GM21737 (cell line): ENCODE measurements around the gene CDH4.

Experiments
- ATAC-seq: cut with Tn5 transposase; IDR thresholded peaks from one replicate; pipeline ENCODE4 v1.9.1; 2021; ENCODE audit warnings: mild to moderate bottlenecking, moderate library complexity; ENCODE audit not compliant: unreplicated experiment

CDH4 gene

DNA sequence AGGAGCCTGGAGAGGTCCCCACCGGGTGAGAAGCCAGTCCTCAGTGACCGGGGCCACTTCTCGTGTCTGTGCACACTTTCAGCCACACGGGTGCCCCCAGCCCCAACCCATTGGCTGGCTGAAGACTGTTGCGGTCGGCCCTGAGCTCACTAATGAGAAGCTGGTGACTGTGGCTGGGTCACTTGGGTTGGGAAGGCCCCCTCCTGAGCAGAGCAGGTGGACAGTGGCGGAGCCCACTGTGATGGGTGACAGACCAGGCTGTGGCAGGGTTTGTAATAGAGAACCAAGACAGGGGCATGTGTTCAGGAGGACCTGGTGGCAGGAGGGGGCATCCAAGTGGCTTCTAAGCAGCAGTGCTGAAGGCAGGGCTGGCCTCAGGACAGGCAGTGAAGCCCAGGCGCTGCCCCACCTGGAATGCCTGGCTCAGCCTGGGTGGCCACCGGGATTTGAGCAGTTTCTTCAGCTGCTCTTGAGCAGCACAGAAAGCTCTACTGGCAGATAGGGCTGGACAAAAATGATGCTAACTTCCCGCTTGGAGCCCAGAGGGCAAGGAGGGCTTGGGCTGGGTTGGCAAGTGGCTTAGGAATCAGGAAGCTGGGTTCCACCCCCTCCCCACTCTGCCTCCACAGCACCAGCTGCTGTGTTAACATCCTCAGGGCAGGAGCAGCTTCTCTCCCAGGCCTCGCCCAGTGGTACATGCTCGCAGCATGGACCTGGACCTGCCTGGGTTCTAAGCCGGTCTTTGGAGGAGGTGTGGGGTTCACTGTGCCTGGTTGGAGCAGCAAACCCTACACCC is 256.4 kb downstream of the CDH4 start:
- ATAC-seq, result no peak

DNA sequence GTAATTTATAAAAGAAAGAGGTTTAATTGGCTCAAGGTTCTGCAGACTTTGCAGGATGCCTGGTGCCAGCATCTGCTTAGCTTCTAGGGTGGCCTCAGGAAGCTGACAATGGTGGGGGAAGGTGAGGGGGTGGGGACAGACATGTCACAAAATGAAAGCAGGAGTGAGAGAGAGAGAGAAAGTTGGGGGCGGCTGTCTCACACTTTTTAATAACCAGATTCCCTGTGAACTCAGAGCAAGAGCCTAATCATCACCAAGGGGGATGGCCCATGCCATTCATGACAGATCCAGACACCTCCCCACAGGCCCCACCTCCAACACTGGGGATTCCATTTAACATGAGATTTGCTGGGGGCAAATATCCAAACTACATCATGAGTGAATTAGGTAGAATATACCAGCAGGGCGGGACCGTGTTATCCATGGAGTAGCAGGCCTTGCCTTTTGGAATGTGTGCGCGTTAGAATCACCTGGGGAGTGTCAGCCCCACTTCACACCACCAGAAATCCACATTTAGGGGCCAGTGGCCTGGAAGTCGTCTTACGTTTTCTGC is 258.8 kb downstream of the CDH4 start:
- ATAC-seq, result no peak

DNA sequence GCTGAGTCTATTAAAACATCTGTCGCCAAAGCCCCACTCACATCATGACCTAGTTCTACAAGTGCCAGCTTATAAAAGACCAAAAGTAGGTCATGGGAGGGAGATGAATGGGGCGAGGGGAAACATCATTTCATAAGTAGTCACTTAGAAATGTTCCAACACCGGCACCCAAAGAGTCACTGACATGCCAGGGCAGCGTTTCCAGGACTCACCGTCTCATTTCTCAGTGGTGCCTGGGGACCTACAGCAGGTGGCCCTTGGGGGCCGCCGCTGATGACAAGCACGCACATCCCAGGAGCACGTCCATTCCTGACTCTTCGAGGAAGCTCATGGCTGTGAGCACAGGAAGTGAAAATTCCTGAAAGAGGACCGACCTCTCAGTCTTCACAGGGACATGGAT is 260.4 kb downstream of the CDH4 start:
- no peak for ATAC-seq

DNA sequence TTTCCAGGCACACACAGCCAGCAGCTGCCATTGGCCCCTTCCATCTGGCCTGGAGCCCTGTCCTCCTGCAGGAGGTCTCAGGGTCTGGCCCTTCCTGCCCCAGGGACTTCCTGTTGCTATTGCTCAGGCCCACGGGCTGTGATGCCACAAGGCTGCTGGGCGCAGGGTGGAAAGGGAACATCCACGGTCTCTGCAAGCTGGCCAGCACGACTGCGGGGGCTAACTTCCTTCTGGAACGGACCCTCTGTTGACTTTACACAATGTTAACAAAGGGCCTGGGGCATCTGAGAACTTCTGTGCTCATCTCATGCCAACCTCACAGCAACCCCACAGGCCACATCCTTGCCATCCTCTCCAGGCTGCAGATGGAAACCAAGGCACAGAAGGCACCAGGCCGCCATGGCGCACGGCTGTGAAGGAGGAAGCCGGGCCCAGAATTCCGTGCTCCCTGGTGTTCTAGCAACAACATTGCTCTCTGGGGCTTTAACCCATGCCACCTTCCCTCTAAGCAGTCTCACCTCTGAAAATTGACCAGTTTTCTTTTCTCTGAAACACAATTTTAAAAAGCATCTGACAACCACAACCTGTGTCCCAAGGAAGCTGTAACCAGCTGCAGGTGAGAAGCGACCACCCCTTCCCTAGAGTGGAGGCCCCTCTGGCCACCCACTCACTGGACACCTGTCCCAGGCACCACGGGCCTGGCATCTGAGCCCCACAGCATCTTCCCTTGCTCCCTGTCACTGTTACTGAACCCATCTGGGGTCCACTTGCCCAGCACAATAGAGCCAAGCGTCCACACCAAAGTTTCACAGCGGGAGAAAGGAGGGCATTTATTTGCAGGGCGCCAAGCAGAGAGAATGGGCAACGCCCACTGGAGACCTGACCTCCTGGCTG is 261.3 kb downstream of the CDH4 start:
- no peak for ATAC-seq

DNA sequence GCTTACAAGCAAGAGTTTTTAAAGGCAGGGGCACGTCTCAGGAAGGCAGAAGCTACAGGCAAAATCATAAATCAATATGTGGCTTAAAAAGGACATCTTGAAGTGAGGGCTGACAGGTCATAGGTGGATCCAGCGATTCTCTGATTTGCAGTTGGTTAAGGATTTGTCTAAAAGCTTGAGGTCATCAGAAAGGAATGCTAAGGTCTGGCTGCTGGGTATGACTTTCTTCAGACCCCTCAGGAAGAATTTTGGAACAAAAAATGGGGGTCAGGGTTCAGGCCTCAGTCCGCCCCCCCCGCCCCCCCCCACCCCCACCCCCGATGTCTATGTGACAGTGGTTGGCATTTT is 261.9 kb downstream of the CDH4 start:
- no peak for ATAC-seq

DNA sequence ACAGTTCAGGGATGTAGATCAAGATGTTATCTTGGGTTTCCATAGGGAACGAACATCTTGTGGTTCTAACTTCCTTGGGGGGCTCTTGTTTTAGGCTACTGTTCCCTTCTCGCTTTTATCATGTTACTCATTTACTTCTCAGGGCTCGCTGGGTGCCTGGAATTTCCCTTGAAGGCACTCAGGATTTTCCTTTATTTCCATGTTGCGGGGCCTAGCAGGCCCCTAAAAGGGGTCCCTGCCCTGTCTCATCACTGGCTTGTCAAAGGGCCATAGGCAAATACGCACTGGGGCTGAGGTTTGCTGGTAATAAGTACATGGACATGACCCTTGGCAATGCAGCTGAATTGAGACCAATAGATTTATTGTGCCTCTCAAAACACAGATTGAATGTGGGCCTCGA is 262.3 kb downstream of the CDH4 start:
- no peak for ATAC-seq

DNA sequence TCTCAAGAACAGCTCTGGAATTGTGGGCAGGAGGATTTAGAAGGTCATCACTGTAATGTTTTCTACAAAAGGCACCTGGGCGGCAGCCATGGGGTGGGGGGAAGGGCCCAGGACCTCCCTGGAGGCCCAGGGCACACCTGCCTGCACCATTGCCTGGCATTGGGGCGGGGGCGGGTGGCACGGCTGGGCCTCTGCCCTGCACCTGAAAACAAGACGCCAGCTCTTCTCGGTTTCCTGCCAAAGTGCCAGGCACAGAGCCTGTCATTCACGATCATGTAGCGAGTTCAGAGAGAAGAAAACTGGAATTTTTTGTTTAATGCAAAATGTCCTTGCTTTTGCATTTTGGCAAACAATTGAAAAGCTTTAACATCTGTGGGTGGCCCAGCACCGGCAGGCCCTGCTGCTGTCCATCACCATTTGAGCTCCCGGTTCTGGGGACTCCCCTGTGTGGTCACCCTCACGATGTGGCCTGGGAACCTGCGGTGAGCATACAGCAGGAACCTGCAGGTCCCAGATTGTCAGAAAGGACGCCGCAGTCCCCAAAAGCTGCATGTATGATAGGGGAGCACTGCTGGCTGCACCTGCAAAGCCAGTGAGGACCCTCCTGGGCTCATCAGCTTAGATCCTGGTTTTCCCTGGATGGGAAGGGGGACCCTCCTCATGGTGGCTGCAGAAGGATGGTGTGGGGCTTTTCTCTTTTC is 262.9 kb downstream of the CDH4 start:
- no peak for ATAC-seq

DNA sequence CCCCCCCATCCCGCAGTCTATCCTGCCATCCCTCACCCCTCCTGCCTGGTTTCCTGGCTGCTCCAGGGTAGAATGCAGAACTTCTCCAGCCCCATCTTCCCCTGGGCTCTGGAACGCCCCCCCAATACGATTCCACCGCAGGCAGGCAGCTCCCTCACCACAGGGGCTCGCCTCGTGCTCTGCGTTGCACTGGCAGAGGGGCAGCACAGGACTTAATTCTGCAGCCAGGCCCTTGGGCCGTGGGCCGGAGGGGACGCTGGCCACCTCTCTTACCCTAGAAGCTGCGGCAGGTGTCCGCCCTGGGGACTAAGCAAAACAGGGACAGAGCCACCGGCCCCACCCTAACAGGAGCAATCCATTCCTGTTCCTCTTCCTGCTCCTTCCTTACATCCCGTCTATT is 263.9 kb downstream of the CDH4 start:
- no peak for ATAC-seq

DNA sequence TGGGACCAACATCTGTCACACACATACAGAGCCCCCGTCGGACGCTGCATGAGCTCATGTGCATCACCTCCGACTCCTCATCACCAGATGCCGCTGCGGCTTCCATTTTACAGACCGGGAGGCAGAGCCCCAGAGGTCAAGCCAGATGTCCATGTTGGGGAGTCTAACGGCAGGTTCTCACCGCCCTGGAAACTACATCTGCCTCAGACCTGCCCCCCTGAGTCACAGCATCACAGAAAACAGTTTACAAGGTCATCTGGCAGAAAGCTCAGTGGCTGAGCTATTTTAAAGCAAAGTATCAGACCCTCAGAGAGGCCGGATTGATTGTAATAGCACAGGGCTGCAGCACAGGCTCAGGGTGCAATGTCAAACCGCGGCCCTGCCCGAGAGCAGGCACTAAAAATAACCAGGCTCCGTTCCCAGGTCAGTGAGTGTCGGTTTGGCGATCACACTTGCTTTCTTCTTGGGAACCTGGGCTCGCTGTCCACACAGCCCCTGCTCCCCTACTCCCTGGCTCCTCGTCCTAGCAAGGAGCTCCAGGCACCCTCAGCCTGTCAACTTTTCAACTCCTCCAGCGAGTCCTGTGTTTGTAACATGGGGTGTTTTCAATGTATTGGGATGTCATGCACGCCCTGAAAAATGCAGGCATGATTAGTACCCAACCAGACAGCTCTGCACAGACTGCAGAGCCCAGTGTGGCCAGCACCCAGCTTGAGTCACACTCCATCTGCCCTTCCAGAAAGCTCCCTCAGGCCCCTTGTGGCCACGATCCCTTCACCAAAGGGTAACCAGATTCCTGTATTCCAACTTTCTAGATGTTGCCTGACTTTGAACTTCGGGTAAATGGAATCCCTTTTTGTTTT is 264.5 kb downstream of the CDH4 start:
- ATAC-seq, result no peak

DNA sequence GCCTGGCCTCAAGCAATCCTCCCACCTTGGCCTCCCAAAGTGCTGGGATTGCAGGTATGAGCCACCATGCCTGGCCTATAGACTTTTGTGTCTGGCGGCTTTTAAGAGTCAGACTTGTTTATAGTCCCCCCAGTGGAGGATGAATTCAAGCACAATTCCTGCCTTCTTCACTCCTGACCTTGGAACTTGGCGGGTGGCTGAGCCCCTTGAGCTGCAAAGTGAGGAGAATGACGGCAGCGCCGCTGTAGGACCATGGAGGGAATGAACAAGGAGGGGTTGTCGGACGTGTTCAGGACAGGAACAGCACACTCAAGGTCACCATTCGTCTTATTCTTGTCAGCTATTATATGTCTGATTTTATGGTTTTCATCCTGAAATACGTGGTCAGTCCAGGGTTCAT is 265.4 kb downstream of the CDH4 start:
- ATAC-seq, result no peak

DNA sequence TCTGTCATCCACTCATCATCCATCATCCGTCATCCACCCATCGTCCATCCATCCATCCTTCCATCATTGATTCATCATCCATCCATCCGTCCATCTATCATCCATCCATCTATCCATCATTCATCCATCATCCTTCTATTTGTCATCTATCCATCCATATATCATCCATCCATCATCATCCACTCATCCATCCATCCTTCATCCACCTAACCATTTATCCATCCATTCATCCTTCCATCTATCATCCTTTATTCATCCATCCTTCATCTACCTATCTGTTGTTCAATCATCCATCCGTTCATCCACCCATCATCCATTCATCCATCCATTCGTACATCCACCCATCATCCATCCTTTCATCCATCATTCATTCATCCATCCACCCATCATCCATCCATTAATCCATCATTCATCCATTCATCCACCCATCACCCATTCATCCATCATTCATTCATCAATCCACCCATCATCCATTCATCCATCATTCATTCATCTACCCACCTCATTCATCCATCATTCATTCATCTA is 266.4 kb downstream of the CDH4 start:
- no peak for ATAC-seq

DNA sequence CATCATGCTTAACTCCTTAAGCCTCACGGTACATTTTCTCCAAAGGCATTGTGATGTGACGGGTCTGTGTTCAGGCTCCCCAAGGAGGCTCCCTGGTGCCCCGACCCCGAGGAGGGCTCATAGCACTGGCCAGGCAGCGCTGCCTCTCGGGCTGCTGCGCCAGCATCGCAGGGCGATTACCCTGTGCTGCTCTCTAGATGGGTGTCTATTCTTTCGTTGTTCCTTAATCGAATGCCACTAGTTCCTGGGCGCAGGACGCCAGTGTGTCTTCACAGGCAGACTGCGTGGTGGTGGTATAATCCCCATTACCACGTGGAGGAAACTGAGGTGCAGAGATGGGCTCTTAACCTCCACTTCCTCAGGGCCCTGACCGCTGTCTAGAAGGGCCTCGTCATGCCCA is 267.4 kb downstream of the CDH4 start:
- no peak for ATAC-seq

DNA sequence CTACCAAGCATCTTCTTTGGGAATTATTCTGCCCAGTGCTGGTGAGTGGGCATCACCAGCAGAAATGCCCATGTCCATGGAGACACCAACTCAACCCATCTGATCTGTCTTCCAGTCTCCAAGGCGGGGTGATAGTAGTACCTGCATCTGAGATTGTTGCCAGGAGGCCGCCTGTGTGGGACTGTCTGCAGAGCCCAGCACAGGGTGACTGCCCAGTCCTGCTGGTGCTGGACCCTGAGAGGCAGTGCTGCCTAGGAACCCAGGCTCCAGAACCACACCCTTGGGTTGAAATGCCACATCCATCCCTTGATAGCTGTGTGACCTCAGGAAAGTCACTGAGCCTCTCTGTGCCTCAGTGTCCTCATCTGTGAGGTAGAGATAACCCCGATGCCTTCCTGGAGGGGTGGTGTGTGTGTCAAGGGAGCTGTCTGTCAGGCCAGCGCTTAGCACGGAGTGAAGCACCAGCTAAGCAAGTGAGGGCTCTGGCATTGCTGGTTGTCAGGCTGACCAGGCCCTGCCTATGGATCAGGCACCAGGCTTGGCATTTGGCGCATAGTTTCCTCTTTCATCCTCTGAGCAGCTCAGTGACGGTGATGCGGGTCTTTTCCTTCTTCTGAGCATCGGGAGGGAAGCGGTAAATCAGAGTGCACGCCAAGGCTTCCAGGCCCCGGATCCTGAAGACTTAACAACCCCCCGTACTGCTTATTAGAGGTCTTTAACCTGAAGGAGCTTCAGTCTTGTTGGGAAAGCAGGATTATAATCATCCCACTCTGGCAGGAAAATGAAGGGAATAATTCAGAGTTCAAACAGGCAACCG is 268.2 kb downstream of the CDH4 start:
- ATAC-seq, result no peak

DNA sequence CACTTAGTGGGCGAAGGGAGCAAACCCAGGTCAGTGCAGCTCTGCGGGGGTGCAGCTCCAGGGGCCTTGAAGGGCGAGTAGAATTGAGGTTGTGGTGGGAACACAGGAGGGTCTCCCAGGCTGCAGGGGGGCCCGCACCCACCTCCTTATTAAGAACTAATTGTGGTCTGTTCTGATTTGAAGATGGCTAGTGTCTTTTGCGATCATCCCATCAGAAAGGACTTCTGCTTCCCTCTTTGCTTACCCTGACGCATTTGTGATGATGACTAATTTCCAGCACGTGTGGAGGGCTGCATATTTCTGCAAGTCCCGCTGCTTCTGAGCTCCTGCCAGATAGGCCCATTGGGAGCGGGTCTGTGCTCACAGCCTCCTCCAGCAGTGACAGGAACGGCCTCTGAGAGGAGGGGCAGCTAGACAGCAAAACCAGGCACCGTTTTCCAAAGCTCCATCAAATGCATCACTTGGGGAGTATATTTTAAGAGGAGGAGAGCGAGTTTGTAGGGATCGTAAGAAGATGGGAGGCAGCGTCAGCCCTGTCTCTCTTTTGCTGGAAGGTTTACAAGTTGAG is 268.9 kb downstream of the CDH4 start:
- ATAC-seq, result no peak

DNA sequence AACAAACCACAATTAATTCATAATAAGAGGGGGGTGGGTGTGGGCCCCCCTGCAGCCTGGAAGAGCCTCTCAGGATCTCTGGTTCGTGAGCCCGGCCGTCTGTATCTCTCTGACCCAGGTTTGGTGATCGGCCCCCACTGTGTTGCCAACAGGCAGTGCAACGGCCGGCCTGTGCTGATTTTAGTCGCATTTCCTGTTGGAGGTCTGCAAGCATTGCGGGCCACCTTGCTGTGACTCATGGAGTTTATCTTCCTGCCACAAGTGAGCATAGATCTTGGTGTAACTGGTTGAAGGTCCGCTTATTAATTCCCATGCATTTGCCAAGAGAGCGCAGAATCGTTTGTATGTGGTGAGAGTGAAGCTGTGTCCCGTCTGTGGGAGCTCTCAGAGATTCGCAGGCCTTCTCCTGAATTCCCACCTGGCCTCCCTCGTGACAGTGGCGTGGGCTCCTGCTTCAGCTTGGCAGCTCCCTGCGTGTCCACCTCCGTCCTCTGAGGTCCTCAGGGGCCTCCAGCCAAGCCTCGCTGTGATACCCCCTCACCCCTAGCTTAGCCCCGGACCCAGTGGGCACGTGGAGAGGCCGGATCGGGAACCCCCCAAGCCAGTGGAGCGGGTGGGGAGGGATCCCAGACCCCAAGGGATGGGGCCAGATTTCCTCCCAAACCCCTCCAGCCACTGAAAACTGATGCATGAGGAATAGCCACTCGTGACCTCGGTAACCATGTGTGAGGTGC is 269.8 kb downstream of the CDH4 start:
- no peak for ATAC-seq

DNA sequence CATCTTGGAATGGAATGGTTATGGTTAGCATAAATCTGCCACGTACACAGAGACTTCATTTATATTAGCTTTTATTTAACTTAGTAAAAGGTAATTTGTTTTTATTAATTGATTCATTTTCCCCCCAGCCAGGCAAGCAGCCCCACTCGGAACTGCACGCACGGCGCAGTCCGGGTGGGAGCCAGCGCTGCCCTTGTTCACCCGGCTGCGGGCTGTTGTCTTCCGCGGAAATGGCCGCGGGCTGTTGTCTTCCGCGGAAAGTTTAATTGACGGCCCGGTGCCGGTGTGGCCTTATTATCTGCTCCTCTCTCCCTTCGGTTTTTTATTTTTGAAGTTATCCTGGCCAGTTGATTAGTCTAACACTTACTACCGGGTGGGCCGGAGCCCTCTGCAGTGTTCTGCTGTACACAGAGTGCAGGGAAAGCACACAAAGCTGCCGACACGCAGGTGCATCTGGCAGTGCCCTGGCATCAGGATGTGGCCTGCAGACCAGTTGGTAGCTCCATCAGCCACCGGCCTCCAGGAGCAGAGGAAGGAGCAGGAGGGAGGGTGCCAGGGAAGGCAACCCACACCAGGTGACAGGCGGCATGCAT is 270.5 kb downstream of the CDH4 start:
- no peak for ATAC-seq

DNA sequence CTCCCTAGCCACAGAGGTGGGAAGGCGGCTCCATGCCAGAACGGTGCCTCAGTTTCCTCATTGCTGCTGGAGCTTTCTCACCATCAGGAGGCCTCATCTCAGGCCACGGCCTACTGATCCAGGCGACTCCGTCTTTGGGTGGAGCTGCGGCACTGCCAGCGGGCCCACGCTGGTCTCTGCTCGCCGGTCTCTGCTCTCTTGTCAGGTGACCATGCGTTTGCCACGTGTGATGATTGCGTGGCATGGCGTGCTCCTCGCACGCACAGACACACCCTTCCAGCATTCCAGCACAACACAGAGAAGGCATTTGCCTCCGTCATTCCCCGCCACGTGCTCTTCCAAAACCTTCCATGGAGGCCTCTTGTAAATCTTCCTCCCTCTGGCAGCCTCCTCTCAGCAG is 271.1 kb downstream of the CDH4 start:
- no peak for ATAC-seq
